Activated B cell treated with CpG ODN at 0.5 μM for 24 hours (primary cell): ENCODE data around the gene GABRR3. TPM values are rescaled to one million over a fixed set of nuclear protein-coding genes. Genes with fewer than 3 reads are reported as not detected.

Experiments used
- ATAC-seq: fragments of 200-7000 bp; cut with Tn5 transposase; one replicate; pipeline ENCODE4 v1.10.0; 2021; ENCODE audit warnings: low read depth, mild to moderate bottlenecking, moderate library complexity
- CTCF ChIA-PET: fragments of 350-600 bp; sonication (Branson Sonifier 250); formaldehyde crosslinking; loops from one replicate; lab custom pipeline; 2021; ENCODE audit warnings: antibody characterized with exemption; lab: Charles Lee
- POLR2A ChIA-PET: fragments of 350-600 bp; sonication (Branson Sonifier 250); formaldehyde crosslinking; loops from one replicate; lab custom pipeline; 2021; ENCODE audit warnings: antibody characterized with exemption; lab: Charles Lee
- DNase-seq: peaks from one replicate; pipeline ENCODE4 v3.0.0; 2022
- H3K27ac Mint-ChIP-seq: one replicate; pipeline ENCODE4 v1.8.0; 2020; ENCODE audit warnings: mixed read lengths
- H3K27me3 Mint-ChIP-seq: one replicate; pipeline ENCODE4 v1.8.0; 2021; ENCODE audit warnings: mixed read lengths
- H3K36me3 Mint-ChIP-seq: one replicate; pipeline ENCODE4 v1.8.0; 2021; ENCODE audit warnings: low read depth, mixed read lengths
- H3K4me1 Mint-ChIP-seq: one replicate; pipeline ENCODE4 v1.8.0; 2021; ENCODE audit warnings: mixed read lengths
- H3K4me3 Mint-ChIP-seq: one replicate; pipeline ENCODE4 v1.8.0; 2020; ENCODE audit warnings: mild to moderate bottlenecking, mixed read lengths
- H3K9me3 Mint-ChIP-seq: one replicate; pipeline ENCODE4 v1.8.0; 2020; ENCODE audit warnings: mixed read lengths
- CTCF ChIP-seq: fragments of 200-600 bp; IDR thresholded peaks from one replicate; pipeline ENCODE4 v1.8.0; 2022; ENCODE audit warnings: antibody characterized with exemption, mild to moderate bottlenecking
- intact Hi-C: fragments of 100-400 bp; cut with micrococcal nuclease; formaldehyde crosslinking; loops from one replicate; pipeline ENCODE4 v1.15.1; 2024
- total RNA-seq: library from RNA; stranded (reverse); gene quantifications from 2 replicates; pipeline ENCODE4 v1.2.3, GENCODE V29; 2022

The GABRR3 gene
- total RNA-seq, 1 donor from 2014 or later, result not detected

- intact Hi-C loops, result no loop called here
- peaks cover 69% of the 10 kb centered on the region for H3K36me3 Mint-ChIP-seq
- no peaks in the 10 kb centered on the region for H3K9me3 Mint-ChIP-seq
- POLR2A ChIA-PET, result no interaction called here
- TF ChIP-seq CTCF, result no peak
- H3K4me3 Mint-ChIP-seq, result no peak overlapping the region
- no peak for DNase-seq
- no peak overlapping the region for H3K27ac Mint-ChIP-seq
- H3K4me1 Mint-ChIP-seq, result peaks cover 9% of the 10 kb centered on the region
- CTCF ChIA-PET, result no interaction called here
- ATAC-seq, result no peak
- no peaks in the 10 kb centered on the region for H3K27me3 Mint-ChIP-seq
Measured at GRCh38 chr3:97960551-97960950, 74.6 kb downstream of the GABRR3 start.

GRCh38 chr3:97959872-97960271 lies 75.2 kb downstream of the GABRR3 start:
- peaks cover 71% of the 10 kb centered on the region for H3K36me3 Mint-ChIP-seq
- DNase-seq (no peak), ATAC-seq (no peak)
- peaks cover 12% of the 10 kb centered on the region for H3K4me1 Mint-ChIP-seq
- no peak overlapping the region for H3K4me3 Mint-ChIP-seq
- ChIA-PET POLR2A (no interaction called here), CTCF (no interaction called here)
- intact Hi-C loops, result no loop called here
- no peak overlapping the region for H3K27ac Mint-ChIP-seq
- no peaks in the 10 kb centered on the region for H3K27me3 Mint-ChIP-seq
- TF ChIP-seq CTCF, result no peak
- H3K9me3 Mint-ChIP-seq, result no peaks in the 10 kb centered on the region

GRCh38 chr3:97958796-97959195 lies 76.3 kb downstream of the GABRR3 start:
- H3K27ac Mint-ChIP-seq, result no peak overlapping the region
- DNase-seq, result no peak
- peaks cover 69% of the 10 kb centered on the region for H3K36me3 Mint-ChIP-seq
- no peak for ATAC-seq
- H3K4me3 Mint-ChIP-seq, result no peak overlapping the region
- H3K9me3 Mint-ChIP-seq, result no peaks in the 10 kb centered on the region
- H3K27me3 Mint-ChIP-seq, result no peaks in the 10 kb centered on the region
- CTCF ChIA-PET, result no interaction called here
- intact Hi-C loops, result no loop called here
- H3K4me1 Mint-ChIP-seq, result peaks cover 8% of the 10 kb centered on the region
- POLR2A ChIA-PET, result no interaction called here
- TF ChIP-seq CTCF, result no peak

GRCh38 chr3:97958396-97958795 lies 76.7 kb downstream of the GABRR3 start:
- Mint-ChIP-seq H3K4me3 (no peak overlapping the region), H3K36me3 (peaks cover 69% of the 10 kb centered on the region), H3K27ac (no peak overlapping the region), H3K27me3 (no peaks in the 10 kb centered on the region), H3K4me1 (peaks cover 8% of the 10 kb centered on the region), H3K9me3 (no peaks in the 10 kb centered on the region)
- ATAC-seq (no peak), DNase-seq (no peak)
- ChIA-PET CTCF (no interaction called here), POLR2A (no interaction called here)
- no peak for TF ChIP-seq CTCF
- intact Hi-C loops, result no loop called here

GRCh38 chr3:97957617-97958311 lies 77.4 kb downstream of the GABRR3 start:
- ATAC-seq, result no peak
- Mint-ChIP-seq H3K27me3 (no peaks in the 10 kb centered on the region), H3K36me3 (peaks cover 76% of the 10 kb centered on the region), H3K4me1 (peaks cover 8% of the 10 kb centered on the region), H3K9me3 (no peaks in the 10 kb centered on the region), H3K4me3 (no peak overlapping the region), H3K27ac (no peak overlapping the region)
- no peak for DNase-seq
- CTCF ChIA-PET, result no interaction called here
- intact Hi-C loops, result no loop called here
- POLR2A ChIA-PET, result no interaction called here
- TF ChIP-seq CTCF, result no peak
